ENCODE measurements around the gene MYOF. TPM values are rescaled to one million over a fixed set of nuclear protein-coding genes. Genes with fewer than 3 reads are reported as not detected.

The MYOF gene
- total and polyA plus RNA-seq, 2 of the 8 experiments (the other 6 are each of a cell fraction or from before 2014, with no cell fraction given), result 0.98 to 2.3 TPM

- no peaks in the 10 kb centered on the region for H3K27me3 ChIP-seq (replicated peaks in 1 of 4; ENCODE audit: control insufficient read depth in 3 of 4, extremely low read depth in 1 of 4, insufficient read depth in 3 of 4, low read length in 3 of 4)
- no peak overlapping the region for H2BK5ac ChIP-seq (ENCODE audit: low read depth, low read length)
- no peaks in the 10 kb centered on the region for H4K20me1 ChIP-seq (replicated peaks in 1 of 2; ENCODE audit: control insufficient read depth in 1 of 2, insufficient read depth in 2 of 2, low read length in 2 of 2)
- POLR2A ChIA-PET (ENCODE audit: partially characterized antibody), result no interaction called here
- no peak for DNase-seq (ENCODE audit: low read depth in 1 of 2, low spot score in 2 of 2)
- no peak overlapping the region for H4K8ac ChIP-seq (ENCODE audit: extremely low read depth, insufficient read depth, low read length)
- no peaks in the 10 kb centered on the region for H3K36me3 ChIP-seq (ENCODE audit: control insufficient read depth in 2 of 4, insufficient read depth in 4 of 4, low read length in 3 of 4)
- H3K27ac ChIP-seq (ENCODE audit: low read depth, low read length), result no peak overlapping the region
- H3K56ac ChIP-seq (replicated peaks; ENCODE audit: insufficient read length, low read depth, low read length), result no peak overlapping the region
- no peak overlapping the region for H4K91ac ChIP-seq (replicated peaks; ENCODE audit: insufficient read length, low read length)
- H2BK15ac ChIP-seq (ENCODE audit: low read length), result no peak overlapping the region
- H2AFZ ChIP-seq (ENCODE audit: low read length), result no peak overlapping the region
- no peaks in the 10 kb centered on the region for H3K9me3 ChIP-seq (ENCODE audit: insufficient read depth in 2 of 2, low read depth in 1 of 2, low read length in 1 of 2)
- no peak overlapping the region for H3K9ac ChIP-seq (replicated peaks in 1 of 4; ENCODE audit: extremely low read depth in 1 of 4, low read depth in 3 of 4, low read length in 3 of 4)
- no peak overlapping the region for H2BK120ac ChIP-seq (replicated peaks; ENCODE audit: low read depth, low read length)
- no peak overlapping the region for H2BK20ac ChIP-seq (ENCODE audit: low read length)
- WGBS, 2 experiments (ENCODE audit: extremely low coverage in 1 of 2, insufficient coverage in 1 of 2, insufficient read length in 1 of 2, insufficient replicate concordance in 2 of 2, low coverage in 1 of 2, low lambda C conversion rate in 2 of 2, missing lambda C conversion rate in 1 of 2), result 91% methylated on average over 3 of the region's 3 CpGs; no CpG with 5 or more reads in 1 of the 2 experiments
- no peak overlapping the region for H3K4me2 ChIP-seq (ENCODE audit: insufficient read depth in 1 of 2, low read depth in 2 of 2, low read length in 2 of 2)
- H3K79me2 ChIP-seq (ENCODE audit: control insufficient read depth in 1 of 2, insufficient read depth in 2 of 2, low read length in 2 of 2), result no peaks in the 10 kb centered on the region
- no peak overlapping the region for H3K23ac ChIP-seq (ENCODE audit: insufficient read length)
- no peak overlapping the region for H3K4ac ChIP-seq (replicated peaks; ENCODE audit: insufficient read length, low read depth, low read length)
- H2AK5ac ChIP-seq (ENCODE audit: low read depth, low read length), result no peak overlapping the region
- no peak overlapping the region for H3K14ac ChIP-seq (ENCODE audit: insufficient read length)
- no peak overlapping the region for H4K5ac ChIP-seq (ENCODE audit: insufficient read length, low read depth, low read length)
- H3K23me2 ChIP-seq (ENCODE audit: low read depth, low read length), result no peaks in the 10 kb centered on the region
- no peak for TF ChIP-seq TEAD4 (IDR thresholded peaks at IDR 0.05; ENCODE audit: low read depth, low read length)
- TF ChIP-seq, protein P1, sequence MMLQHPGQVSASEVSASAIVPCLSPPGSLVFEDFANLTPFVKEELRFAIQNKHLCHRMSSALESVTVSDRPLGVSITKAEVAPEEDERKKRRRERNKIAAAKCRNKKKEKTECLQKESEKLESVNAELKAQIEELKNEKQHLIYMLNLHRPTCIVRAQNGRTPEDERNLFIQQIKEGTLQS (IDR thresholded peaks at IDR 0.05; ENCODE audit: insufficient read depth, low read depth, low read length), result no peak
- TF ChIP-seq CHD2 (IDR thresholded peaks at IDR 0.05; ENCODE audit: low read length), result no peak
- no peak for TF ChIP-seq POLR2A (IDR thresholded peaks at IDR 0.05; ENCODE audit: control extremely low read depth in 1 of 2, low read depth in 2 of 2, low read length in 2 of 2)
- FAIRE-seq, result no peak
- H2BK12ac ChIP-seq (ENCODE audit: low read depth, low read length), result no peak overlapping the region; the same call in 1 of the 2 replicates
- H3K4me1 ChIP-seq (replicated peaks in 1 of 4; ENCODE audit: control insufficient read depth in 3 of 4, insufficient read depth in 4 of 4, low read length in 3 of 4), result peaks cover 2 to 7% (median 6%) of the 10 kb centered on the region in 4 experiments; a peak in 6 of 7 replicates
- CTCF ChIA-PET (ENCODE audit: partially characterized antibody), result interaction anchor here (0.8 to 3.2 kb wide), 9 partner anchors 14 to 65 kb away, joined by 3 to 20 read pairs (median 4); partner anchors contain the start of gene MYOF
- no peaks in the 10 kb centered on the region for H3K79me1 ChIP-seq (ENCODE audit: low read depth, low read length)
- no peak overlapping the region for H3K4me3 ChIP-seq (ENCODE audit: extremely low read depth in 1 of 4, insufficient read depth in 2 of 4, low read depth in 3 of 4, low read length in 4 of 4)
- H3K18ac ChIP-seq (ENCODE audit: extremely low read depth, low read length), result no peak overlapping the region
These were observed 64.9 kb downstream of the MYOF start for GRCh38 chr10:93417266-93417665.
